Effector memory CD8-positive, alpha-beta T cell (primary cell): ENCODE measurements around the gene ARFGAP1.

ENCODE experiments used
- ATAC-seq: fragments of 150-1000 bp; cut with Tn5 transposase; replicated peaks from 2 replicates; pipeline ENCODE4 v1.10.0; 2021; ENCODE audit warnings: mild to moderate bottlenecking, moderate library complexity
- DNase-seq, 3 experiments: peaks; one replicate each; pipeline ENCODE4 v3.0.0; 2021
- H3K27ac Mint-ChIP-seq, 2 donors: one replicate each; pipeline ENCODE4 v1.8.0; 2022; ENCODE audit warnings: mild to moderate bottlenecking in 2 of 2, mixed read lengths in 2 of 2, moderate library complexity in 2 of 2
- H3K27me3 Mint-ChIP-seq, 2 donors: one replicate each; pipeline ENCODE4 v1.8.0; 2022; ENCODE audit warnings: mixed read lengths in 2 of 2
- H3K36me3 Mint-ChIP-seq: one replicate; pipeline ENCODE4 v1.8.0; 2022; ENCODE audit warnings: mild to moderate bottlenecking, moderate library complexity, mixed read lengths; ENCODE audit not compliant: insufficient read depth
- H3K4me1 Mint-ChIP-seq, 2 donors: one replicate each; pipeline ENCODE4 v1.8.0; 2022; ENCODE audit warnings: low read depth in 2 of 2, mixed read lengths in 2 of 2
- H3K4me3 Mint-ChIP-seq, 2 donors: one replicate each; pipeline ENCODE4 v1.8.0; 2022; ENCODE audit warnings: mild to moderate bottlenecking in 2 of 2, mixed read lengths in 2 of 2, moderate library complexity in 2 of 2
- H3K9me3 Mint-ChIP-seq, 2 donors: one replicate each; pipeline ENCODE4 v1.8.0; 2022; ENCODE audit warnings: mixed read lengths in 2 of 2

ARFGAP1 gene

DNA sequence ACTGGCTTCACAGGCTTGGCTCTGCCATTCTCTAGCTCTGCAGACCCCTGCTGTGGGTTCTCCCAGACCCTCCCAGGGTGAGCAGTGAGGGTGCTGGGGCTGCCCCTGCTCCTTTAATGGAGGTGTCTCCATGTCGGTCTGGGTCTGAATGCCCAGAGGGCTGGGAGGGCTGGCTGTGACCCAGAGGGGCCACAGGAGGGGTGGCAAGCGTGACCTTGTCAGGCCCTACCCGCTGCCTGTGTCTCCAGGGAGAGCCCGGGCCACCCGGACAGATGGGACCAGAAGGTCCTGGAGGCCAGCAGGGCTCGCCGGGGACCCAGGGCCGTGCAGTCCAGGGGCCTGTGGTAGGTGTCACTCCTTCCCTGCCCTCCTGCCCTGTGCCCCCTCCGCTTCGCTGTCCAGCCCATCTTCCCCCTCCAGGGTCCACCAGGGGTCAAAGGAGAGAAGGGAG, 52.4 kb downstream of the ARFGAP1 start:
- H3K4me3 Mint-ChIP-seq: no peak overlapping the region
- no peak for DNase-seq

DNA sequence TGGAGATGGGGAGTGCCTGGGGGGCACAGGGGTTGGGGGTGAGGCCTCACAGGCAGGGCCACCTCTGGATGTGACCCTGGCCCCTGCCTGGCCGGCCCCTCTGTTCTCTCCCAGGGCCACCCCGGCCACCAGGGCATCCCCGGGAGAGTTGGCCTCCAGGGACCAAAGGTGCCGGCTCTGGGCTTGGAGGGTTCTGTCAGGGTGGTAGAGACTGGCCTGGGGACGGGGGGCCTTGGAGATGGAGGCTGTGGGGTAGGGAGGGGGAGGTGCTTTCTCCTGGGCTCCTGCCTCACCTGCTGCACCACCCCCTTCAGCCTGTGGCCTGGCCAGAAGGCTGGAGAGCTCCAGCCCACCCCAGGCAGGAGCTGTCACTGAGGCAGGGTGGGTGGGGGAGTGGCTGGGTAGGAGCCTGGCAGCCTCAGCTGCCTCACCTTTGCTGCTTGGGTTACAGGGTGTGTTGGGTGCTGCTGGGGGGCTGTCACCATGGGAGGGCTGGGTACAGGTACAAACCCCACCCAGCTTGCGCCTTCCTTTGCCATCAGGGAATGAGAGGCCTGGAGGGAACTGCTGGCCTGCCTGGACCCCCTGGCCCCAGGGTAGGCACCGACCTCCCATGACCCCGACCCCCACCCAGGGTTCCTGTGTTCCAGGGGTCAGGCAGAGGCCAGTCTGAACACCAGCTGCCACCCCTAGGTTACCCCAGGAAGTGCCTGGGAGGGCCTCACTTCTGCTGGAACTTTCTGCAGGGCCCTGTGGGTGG, 53.1 kb downstream of the ARFGAP1 start:
- peaks cover 0 to 19% of the 10 kb centered on the region in 2 donors for H3K27me3 Mint-ChIP-seq
- no peak for ATAC-seq

More for the DNA sequence above, 52.4 kb downstream of the ARFGAP1 start:
- no peak for ATAC-seq
- peaks cover 3% of the 10 kb centered on the region for H3K36me3 Mint-ChIP-seq
- H3K27ac Mint-ChIP-seq: peak overlapping the region; percentile 10 to 29
- no peaks in the 10 kb centered on the region for H3K9me3 Mint-ChIP-seq
- peaks cover 0 to 10% of the 10 kb centered on the region in 2 donors for H3K4me1 Mint-ChIP-seq
- H3K27me3 Mint-ChIP-seq: peaks cover 0 to 19% of the 10 kb centered on the region in 2 donors

DNA sequence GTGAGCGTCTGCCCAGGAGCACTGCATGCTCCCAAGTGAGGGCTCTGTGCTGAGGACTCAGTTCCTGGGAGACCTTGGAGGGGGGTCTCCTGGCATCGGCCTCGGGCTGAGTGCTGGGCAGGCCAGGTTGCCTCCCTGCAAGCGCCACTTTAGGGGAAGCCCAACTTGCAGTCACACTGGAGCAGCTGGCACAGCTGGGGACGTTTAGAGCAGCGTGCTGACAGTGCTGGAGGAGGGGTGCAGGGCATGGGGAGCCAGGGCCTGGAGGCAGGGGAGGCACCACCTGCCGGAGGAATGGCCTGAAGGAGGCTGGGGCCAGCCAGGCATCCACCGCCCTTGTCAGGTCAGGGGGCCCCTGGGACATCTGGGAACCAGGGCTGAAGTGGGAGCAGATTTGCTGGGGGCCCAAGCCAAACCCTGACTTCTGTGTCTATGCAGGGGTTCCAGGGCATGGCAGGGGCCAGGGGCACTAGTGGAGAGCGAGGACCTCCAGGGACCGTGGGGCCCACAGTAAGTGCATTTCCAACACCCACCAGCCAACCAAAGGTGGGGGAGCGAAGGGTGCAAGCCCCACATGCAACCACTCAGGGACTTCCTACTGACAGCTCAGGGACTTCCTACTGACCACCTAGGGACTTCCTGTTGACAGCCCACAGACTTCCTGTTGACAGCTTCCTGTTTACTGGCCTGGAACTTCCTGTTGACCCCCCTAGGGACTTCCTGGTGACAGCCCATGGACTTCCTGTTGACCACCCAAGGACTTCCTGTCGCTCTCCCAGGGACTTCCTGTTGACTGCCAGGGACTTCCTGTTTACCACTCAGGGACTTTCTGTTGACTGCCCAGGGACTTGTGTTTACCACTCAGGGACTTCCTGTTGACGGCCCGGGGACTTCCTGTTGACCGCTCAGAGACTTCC, 54.0 kb downstream of the ARFGAP1 start:
- Mint-ChIP-seq H3K27ac (peak overlapping the region; percentile 74 to 92), H3K4me1 (peaks cover 0 to 10% of the 10 kb centered on the region in 2 donors), H3K4me3 (no peak overlapping the region), H3K36me3 (peaks cover 6% of the 10 kb centered on the region), H3K9me3 (peaks cover 0 to 2% of the 10 kb centered on the region in 2 donors), H3K27me3 (peaks cover 0 to 14% of the 10 kb centered on the region in 2 donors)
- ATAC-seq: peak; percentile 16
- no peak for DNase-seq

More for the DNA sequence above, 53.1 kb downstream of the ARFGAP1 start:
- Mint-ChIP-seq H3K36me3 (peaks cover 6% of the 10 kb centered on the region), H3K27ac (peak overlapping the region; percentile 49 to 92), H3K4me3 (no peak overlapping the region), H3K9me3 (no peaks in the 10 kb centered on the region), H3K4me1 (peaks cover 0 to 10% of the 10 kb centered on the region in 2 donors)
- no peak for DNase-seq

GRCh38 chr20:63327231-63327745, 54.7 kb downstream of the ARFGAP1 start:
- Mint-ChIP-seq H3K4me3 (no peak overlapping the region), H3K27ac (peak overlapping the region; percentile 74 to 92), H3K9me3 (peaks cover 0 to 8% of the 10 kb centered on the region in 2 donors), H3K27me3 (peaks cover 0 to 20% of the 10 kb centered on the region in 2 donors), H3K4me1 (peaks cover 0 to 10% of the 10 kb centered on the region in 2 donors), H3K36me3 (peaks cover 5% of the 10 kb centered on the region)
- DNase-seq: no peak
- peak; percentile 31 for ATAC-seq

DNA sequence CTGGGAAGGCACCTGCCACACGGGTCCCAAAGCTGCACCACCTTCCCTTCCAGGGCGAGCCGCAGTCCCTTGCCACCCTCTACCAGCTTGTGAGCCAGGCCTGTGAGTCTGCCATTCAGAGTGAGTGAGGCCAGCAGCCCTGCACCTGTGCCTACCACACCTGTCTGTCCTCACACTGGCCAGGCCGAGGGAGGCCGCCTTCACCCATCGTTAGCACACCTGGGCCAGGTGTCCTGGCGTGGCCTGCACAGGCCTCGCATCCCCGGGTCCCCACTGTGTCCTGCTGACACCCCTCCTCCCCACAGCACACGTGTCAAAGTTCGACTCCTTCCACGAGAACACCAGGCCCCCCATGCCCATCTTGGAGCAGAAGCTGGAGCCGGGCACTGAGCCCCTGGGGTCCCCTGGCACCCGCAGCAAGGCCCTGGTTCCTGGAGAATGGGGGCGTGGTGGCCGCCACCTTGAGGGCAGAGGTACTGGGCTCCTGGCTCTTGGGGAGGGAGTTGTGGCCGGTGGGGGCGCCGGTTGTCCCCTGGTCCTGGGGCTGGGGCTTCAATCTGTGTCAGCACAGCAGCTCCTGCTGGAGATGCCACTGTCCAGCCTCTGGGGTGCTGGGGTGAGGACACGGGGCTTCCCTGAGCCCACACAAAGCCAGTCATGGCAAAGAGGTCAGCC, 55.5 kb downstream of the ARFGAP1 start:
- ATAC-seq (no peak), DNase-seq (no peak)
- peak overlapping the region in 1 of 2 donors; percentile 92 for H3K27ac Mint-ChIP-seq
- H3K9me3 Mint-ChIP-seq: peaks cover 0 to 8% of the 10 kb centered on the region in 2 donors
- H3K4me1 Mint-ChIP-seq: peaks cover 0 to 10% of the 10 kb centered on the region in 2 donors
- H3K4me3 Mint-ChIP-seq: no peak overlapping the region
- peaks cover 2% of the 10 kb centered on the region for H3K36me3 Mint-ChIP-seq
- peaks cover under 1 to 19% of the 10 kb centered on the region in 2 donors for H3K27me3 Mint-ChIP-seq

- peaks cover 2% of the 10 kb centered on the region for H3K36me3 Mint-ChIP-seq
- no peak for ATAC-seq
- H3K9me3 Mint-ChIP-seq: peaks cover 0 to 8% of the 10 kb centered on the region in 2 donors
- DNase-seq: no peak
- peak overlapping the region in 1 of 2 donors; percentile 65 for H3K27ac Mint-ChIP-seq
- no peak overlapping the region for H3K4me3 Mint-ChIP-seq
- H3K27me3 Mint-ChIP-seq: peaks cover 5 to 19% of the 10 kb centered on the region in 2 donors
- H3K4me1 Mint-ChIP-seq: peaks cover 0 to 10% of the 10 kb centered on the region in 2 donors
These were observed 56.2 kb downstream of the ARFGAP1 start for GRCh38 chr20:63328718-63329275.

DNA sequence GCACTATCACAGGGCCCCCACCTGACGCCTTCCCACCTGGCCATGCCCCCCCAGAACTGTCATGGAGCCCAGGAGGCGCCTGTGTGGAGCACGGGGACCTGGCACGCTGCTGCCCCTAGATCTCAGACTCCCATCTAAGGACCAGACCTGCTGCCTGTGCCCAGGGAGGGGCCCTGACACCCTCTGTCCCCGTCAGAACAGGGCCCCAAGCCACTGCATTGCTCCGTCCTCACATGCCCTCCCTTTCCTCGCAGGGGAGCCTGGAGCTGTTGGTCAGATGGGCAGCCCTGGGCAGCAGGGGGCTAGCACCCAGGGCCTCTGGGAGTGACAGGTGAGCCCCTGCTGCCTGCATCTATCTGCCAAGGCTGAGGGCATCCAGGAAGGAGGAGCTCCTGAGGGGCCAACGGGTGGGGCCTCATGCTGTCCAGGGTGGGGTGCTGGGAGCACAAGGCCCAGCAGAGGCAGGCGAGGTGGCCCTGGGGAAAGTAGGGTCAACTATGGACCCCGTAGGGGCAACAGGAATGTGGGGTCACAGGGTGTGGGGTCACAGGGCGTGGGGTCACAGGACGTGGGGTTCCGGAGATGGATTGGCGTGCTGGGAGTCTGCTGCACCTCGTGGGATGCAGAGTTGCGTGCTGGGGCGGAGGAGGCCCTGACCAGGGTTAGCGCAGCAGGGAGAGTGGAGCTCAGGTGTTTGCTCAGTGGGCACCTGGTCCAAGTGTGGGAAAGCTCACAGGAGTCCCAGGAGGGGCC, 56.9 kb downstream of the ARFGAP1 start:
- Mint-ChIP-seq H3K4me3 (no peak overlapping the region), H3K36me3 (peaks cover 2% of the 10 kb centered on the region), H3K27me3 (peaks cover 11 to 21% of the 10 kb centered on the region in 2 donors), H3K4me1 (peaks cover 0 to 10% of the 10 kb centered on the region in 2 donors), H3K27ac (peak overlapping the region in 1 of 2 donors; percentile 65), H3K9me3 (peaks cover 0 to 8% of the 10 kb centered on the region in 2 donors)
- ATAC-seq (no peak), DNase-seq (no peak)

DNA sequence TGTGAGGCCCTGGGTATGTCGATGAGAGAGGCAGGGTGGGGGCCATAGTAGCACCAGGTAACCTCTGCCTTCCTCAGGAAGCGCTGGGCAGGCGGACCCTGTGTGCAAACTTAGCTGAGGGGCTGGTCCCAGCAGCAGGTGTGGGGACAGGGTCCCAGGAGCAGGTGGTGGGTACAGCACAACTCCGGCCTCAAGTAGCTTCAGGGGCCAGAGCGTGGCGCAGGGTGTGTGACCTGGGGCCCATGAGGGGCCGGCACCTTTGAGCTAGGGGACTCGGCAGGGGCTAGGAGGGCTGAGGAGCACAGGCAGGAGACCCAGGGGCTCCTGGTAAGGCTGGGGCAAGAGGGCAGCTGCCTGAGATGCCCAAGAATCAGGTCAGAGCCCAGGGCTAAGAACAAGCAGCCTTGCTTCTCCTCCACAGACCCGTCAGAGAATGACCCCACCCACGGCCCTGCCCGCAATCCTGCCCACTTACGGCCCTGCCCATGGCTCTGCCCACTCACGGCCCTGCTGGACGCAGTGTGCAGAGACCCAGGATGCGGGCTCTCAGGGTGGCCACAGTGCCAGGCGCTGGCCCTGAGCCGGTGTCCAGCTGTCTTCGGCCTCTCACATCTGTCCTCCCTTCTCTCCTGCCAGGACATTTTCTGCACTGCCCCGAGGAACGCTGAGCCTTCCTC, 57.6 kb downstream of the ARFGAP1 start:
- H3K4me1 Mint-ChIP-seq: peaks cover 0 to 10% of the 10 kb centered on the region in 2 donors
- peak overlapping the region in 1 of 2 donors; percentile 65 for H3K27ac Mint-ChIP-seq
- peaks cover 2% of the 10 kb centered on the region for H3K36me3 Mint-ChIP-seq
- peaks cover 11 to 24% of the 10 kb centered on the region in 2 donors for H3K27me3 Mint-ChIP-seq
- DNase-seq: no peak
- peaks cover 0 to 8% of the 10 kb centered on the region in 2 donors for H3K9me3 Mint-ChIP-seq
- no peak overlapping the region for H3K4me3 Mint-ChIP-seq
- ATAC-seq: no peak

DNA sequence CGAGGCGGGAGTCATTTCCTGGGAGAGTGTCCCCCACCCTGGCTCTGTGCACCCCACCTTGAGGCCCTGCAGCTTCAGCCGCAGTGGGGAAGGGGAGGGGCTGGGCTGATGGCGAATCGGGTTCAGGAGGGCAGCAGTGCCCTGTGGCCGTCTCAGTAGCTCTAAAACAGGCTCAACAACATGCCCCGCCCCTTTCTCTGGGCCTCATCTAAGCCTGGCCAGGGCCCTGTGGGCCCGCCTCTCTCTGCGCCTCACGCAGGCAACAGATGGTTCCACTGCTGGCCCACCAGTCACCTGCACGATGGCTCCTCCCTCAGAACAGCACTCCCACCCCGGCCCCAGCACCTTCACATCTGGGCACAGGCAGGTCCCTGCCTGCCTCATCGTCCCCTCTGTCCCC, 58.3 kb downstream of the ARFGAP1 start:
- Mint-ChIP-seq H3K27me3 (peaks cover 17 to 31% of the 10 kb centered on the region in 2 donors), H3K9me3 (peaks cover 0 to 8% of the 10 kb centered on the region in 2 donors)

GRCh38 chr20:63331741-63332400, 59.3 kb downstream of the ARFGAP1 start:
- ATAC-seq (no peak), DNase-seq (no peak)
- Mint-ChIP-seq H3K27ac (no peak overlapping the region), H3K4me3 (no peak overlapping the region), H3K27me3 (peaks cover 22 to 40% of the 10 kb centered on the region in 2 donors), H3K4me1 (peaks cover 0 to 6% of the 10 kb centered on the region in 2 donors), H3K9me3 (peaks cover 0 to 8% of the 10 kb centered on the region in 2 donors), H3K36me3 (peaks cover 2% of the 10 kb centered on the region)

More for the DNA sequence above, 58.3 kb downstream of the ARFGAP1 start:
- ATAC-seq: no peak
- Mint-ChIP-seq H3K4me1 (peaks cover 0 to 10% of the 10 kb centered on the region in 2 donors), H3K4me3 (no peak overlapping the region), H3K36me3 (peaks cover 2% of the 10 kb centered on the region), H3K27ac (no peak overlapping the region)
- no peak for DNase-seq
